GM19328 (cell line): ENCODE data around the gene IFITM1.
"Not testable (repeated sequence)": the region's sequence is repeated elsewhere in the genome, so short reads cannot be mapped to it uniquely, and the experiment has no call there.

Experiments used
- ATAC-seq: cut with Tn5 transposase; IDR thresholded peaks from one replicate; pipeline ENCODE4 v1.9.1; 2021; ENCODE audit warnings: mild to moderate bottlenecking, moderate library complexity; ENCODE audit not compliant: unreplicated experiment

The IFITM1 gene

DNA sequence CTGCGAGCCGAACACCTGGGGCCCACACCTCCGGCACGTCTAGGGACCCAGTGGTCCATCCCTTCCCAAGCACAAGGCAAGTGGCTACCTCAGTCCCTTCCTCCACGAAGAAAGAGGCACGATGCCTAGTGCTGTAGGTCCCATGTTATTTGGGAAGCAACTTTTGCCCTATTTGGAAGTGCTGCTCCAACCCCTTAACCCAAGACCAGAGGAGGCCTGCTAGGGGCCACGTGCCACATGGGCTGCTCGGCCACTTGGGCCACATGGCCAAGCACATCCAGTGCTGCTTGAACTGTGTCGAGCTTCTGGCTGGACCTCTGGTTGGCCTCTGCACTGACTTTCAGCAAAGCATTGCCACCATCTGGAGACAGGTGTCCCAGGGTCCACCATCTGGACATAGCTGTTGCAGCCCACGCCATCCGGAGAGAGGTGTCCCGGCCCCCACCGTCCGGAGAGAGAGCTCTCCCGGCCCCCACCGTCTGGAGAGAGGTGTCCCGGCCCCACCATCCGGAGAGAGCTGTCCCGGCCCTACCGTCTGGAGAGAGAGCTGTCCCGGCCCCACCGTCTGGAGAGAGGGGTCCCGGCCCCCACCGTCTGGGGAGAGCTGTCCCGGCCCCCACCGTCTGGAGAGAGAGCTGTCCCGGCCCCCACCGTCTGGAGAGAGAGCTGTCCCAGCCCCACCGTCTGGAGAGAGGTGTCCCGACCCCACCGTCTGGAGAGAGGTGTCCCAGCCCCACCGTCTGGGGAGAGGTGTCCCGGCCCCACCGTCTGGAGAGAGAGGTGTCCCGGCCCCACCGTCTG is 49.0 kb downstream of the IFITM1 start:
- ATAC-seq = no peak

DNA sequence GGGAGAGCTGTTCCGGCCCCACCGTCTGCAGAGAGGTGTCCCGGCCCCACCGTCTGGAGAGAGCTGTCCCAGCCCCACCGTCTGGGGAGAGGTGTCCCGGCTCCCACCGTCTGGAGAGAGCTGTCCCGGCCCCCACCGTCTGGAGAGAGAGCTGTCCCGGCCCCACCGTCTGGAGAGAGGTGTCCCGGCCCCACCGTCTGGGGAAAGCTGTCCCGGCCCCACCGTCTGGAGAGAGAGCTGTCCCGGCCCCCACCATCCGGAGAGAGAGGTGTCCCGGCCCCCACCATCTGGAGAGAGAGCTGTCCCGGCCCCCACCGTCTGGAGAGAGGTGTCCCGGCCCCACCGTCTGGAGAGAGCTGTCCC is 49.6 kb downstream of the IFITM1 start:
- not testable (repeated sequence) for ATAC-seq

DNA sequence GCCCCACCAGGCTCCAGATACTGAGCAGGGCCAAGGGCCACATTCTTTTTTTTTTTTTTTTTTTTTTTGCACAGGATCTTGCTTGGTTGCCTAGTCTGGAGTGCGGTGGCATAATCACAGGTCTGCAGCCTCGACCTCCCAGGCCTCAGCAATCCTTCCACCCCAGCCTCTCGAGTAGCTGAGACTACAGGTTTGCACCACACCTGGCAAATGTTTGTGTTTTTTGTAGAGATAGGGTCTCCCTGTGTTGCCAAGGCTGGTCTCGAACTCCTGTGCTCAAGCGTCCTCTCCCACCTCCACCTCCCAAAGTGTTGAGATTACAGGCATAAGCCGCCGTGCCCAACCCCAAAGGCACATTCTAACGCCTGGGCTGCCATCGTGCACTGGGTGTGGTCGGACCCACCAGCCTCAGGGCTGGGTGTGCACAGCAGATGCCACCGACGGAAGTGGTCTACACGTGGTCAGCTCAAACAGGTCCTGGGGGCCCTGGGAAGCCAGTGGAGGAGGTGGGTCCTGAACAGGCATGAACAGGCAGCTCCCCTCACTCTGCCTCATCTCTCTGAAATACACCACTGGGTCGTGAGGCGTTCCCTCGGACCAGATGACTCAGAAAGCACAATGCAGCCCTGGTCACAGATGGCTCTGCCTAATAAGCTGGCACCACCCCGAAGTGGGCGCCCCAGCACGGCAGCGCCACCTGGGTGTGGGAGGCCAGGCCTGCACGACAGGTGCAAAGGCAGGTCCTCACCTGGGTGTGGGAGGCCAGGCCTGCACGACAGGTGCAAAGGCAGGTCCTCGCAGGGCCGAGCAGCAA is 50.3 kb downstream of the IFITM1 start:
- ATAC-seq = no peak
